Ovary (tissue), 9 donors: ENCODE data around the gene ANK2. TPM values are rescaled to one million over a fixed set of nuclear protein-coding genes. Genes with fewer than 3 reads are reported as not detected.

Experiments
- DNase-seq, 5 donors: peaks; one replicate each; pipeline ENCODE4 v3.0.0-alpha.2; 2019 to 2020
- H3K27ac ChIP-seq, 2 donors: fragments of 200-600 bp; one replicate each; pipeline versions ENCODE4 v1.5.1 to v1.8.0; 2019 to 2022
- H3K27me3 ChIP-seq: fragments of 200-600 bp; one replicate; pipeline ENCODE4 v1.8.0; 2022
- H3K36me3 ChIP-seq: fragments of 200-600 bp; sonication (generic); one replicate; pipeline ENCODE4 v1.5.1; 2019
- H3K4me1 ChIP-seq: one replicate; pipeline ENCODE4 v1.8.1; 2013; ENCODE audit warnings: mild to moderate bottlenecking, moderate library complexity; ENCODE audit not compliant: insufficient read depth
- H3K4me3 ChIP-seq: fragments of 200-600 bp; sonication (generic); one replicate; pipeline ENCODE4 v1.5.1; 2017
- H3K9me3 ChIP-seq, 2 donors: fragments of 200-600 bp in 1 of 2; sonication (generic) in 1 of 2; one replicate each; pipeline versions ENCODE4 v1.5.1 to v1.8.1; 2013 to 2019; ENCODE audit warnings: mild to moderate bottlenecking in 1 of 2, moderate library complexity in 1 of 2
- EP300 ChIP-seq: sonication (generic); formaldehyde crosslinking; IDR thresholded peaks from one replicate; pipeline ENCODE4 v1.6.1; 2017; ENCODE audit warnings: antibody characterized with exemption
- POLR2A ChIP-seq: fragments of 450-650 bp; IDR thresholded peaks from one replicate; pipeline ENCODE4 v1.6.1; 2017; ENCODE audit warnings: antibody characterized with exemption, mild to moderate bottlenecking, moderate library complexity
- WGBS, 3 donors: extraction: QIAGEN DNeasy Blood & Tissue Kit in 1 of 3; methylation state at CpG; one replicate each; pipeline versions ENCODE4 v1.1.5 to v1.1.7; 2013 to 2017; 5-methylcytosine and 5-hydroxymethylcytosine counted together
- intact Hi-C, 4 donors: fragments of 100-400 bp; cut with DNase I; formaldehyde crosslinking; loops; one replicate each; pipeline versions ENCODE4 v1.11.0 to v1.15.1; 2022 to 2023
- polyA plus RNA-seq, 2 donors: library from polyadenylated mRNA; stranded (reverse); fragments of 200-250 nt in 1 of 2; fragments of 350-450 nt in 1 of 2; fragmentation: Illumina TruSeq in 1 of 2; extraction: RNeasy Lipid Tissue Mini Kit (QIAGEN cat#74804) in 1 of 2; gene quantifications; one replicate each; pipeline ENCODE4 v1.2.3, GENCODE V29; 2013 to 2014
- total RNA-seq, 7 donors: library from RNA; depleted of rRNA in 2 of 7; stranded (reverse); fragments of >200 nt in 2 of 7; fragmentation: NEBNext Ultra II Directional in 3 of 7; extraction: Animal tissue kit (Norgen Biotek cat#: 25700) in 3 of 7; gene quantifications; one replicate each; pipeline versions ENCODE4 v1.1.0 to v1.2.4, GENCODE V29; 2016 to 2023
- TF ChIP-seq, protein P1 (sequence below), 3 donors: fragments of 450-650 bp in 2 of 3; fragments of 200-600 bp in 1 of 3; IDR thresholded peaks; one replicate each; pipeline versions ENCODE4 v1.5.1 to v1.8.0; 2016 to 2022; ENCODE audit warnings: antibody characterized with exemption in 3 of 3, mild to moderate bottlenecking in 1 of 3
- donor health status: DM: no; HTN: no; CAD: no; lungs with moderate emphysema.
- donor health status: DM: no; HTN: no; CAD: no.
- donor health status: Bipolar disorder and iron deficiency.
- donor health status: DM: yes; HTN: yes; CAD: no.
- donor health status: DM: no; HTN: no; CAD: no.
- donor health status: DM: yes; HTN: yes; CAD: no.

Gene ANK2
- total and polyA plus RNA-seq, 9 donors, result 26.4 to 120 (median 66.9) TPM

DNA sequence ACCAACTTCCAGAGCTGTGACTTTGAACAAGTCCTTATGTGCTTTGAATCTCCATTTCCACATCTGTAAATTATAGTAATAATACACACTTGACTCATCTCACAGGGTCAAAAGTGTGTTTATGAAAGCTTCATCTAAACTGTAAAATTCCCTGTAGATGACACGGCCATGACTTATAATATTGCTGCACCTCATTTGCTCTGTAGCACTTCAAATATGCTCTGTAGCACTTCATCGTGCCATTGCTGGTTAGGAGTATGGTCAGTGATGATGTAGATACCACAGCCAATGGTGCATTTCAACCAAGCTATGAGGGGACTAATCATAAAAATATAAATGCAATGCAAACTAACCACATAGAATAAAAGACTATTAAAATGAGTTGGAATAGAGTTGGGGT is 318.6 kb downstream of the ANK2 start:
- no peaks in the 10 kb centered on the region for H3K9me3 ChIP-seq
- intact Hi-C loops, result no loop called here
- TF ChIP-seq POLR2A (no peak), EP300 (no peak)
- TF ChIP-seq, protein P1, sequence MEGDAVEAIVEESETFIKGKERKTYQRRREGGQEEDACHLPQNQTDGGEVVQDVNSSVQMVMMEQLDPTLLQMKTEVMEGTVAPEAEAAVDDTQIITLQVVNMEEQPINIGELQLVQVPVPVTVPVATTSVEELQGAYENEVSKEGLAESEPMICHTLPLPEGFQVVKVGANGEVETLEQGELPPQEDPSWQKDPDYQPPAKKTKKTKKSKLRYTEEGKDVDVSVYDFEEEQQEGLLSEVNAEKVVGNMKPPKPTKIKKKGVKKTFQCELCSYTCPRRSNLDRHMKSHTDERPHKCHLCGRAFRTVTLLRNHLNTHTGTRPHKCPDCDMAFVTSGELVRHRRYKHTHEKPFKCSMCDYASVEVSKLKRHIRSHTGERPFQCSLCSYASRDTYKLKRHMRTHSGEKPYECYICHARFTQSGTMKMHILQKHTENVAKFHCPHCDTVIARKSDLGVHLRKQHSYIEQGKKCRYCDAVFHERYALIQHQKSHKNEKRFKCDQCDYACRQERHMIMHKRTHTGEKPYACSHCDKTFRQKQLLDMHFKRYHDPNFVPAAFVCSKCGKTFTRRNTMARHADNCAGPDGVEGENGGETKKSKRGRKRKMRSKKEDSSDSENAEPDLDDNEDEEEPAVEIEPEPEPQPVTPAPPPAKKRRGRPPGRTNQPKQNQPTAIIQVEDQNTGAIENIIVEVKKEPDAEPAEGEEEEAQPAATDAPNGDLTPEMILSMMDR (IDR thresholded peaks at IDR 0.05), result no peak
- H3K4me3 ChIP-seq, result no peak overlapping the region
- no peak overlapping the region for H3K27ac ChIP-seq
- no peaks in the 10 kb centered on the region for H3K4me1 ChIP-seq
- WGBS, 3 donors, result 93 to 95% (median 94%) methylated on average over 2 of the region's 2 CpGs
- no peaks in the 10 kb centered on the region for H3K36me3 ChIP-seq
- no peaks in the 10 kb centered on the region for H3K27me3 ChIP-seq
- no peak for DNase-seq

DNA sequence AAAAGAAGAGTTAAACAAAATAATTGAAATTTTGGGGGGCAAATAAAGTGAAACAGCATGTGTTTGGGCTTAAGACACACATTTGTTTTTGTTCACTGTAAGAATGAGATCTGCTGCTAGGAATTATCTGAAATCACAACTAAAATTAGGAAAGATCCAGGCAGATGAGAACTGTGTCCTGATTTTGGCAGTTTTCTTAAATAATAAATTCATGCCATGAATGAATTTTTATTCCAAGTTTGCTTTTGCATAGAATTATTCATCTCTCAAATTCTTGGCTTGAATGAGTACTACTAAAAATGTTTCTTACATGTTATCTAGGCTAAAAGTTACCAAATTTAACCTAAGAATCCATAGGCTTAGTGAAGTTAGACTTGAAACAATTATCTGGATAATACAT is 321.7 kb downstream of the ANK2 start:
- intact Hi-C loops, result no loop called here
- no peak for DNase-seq
- H3K36me3 ChIP-seq, result no peaks in the 10 kb centered on the region

DNA sequence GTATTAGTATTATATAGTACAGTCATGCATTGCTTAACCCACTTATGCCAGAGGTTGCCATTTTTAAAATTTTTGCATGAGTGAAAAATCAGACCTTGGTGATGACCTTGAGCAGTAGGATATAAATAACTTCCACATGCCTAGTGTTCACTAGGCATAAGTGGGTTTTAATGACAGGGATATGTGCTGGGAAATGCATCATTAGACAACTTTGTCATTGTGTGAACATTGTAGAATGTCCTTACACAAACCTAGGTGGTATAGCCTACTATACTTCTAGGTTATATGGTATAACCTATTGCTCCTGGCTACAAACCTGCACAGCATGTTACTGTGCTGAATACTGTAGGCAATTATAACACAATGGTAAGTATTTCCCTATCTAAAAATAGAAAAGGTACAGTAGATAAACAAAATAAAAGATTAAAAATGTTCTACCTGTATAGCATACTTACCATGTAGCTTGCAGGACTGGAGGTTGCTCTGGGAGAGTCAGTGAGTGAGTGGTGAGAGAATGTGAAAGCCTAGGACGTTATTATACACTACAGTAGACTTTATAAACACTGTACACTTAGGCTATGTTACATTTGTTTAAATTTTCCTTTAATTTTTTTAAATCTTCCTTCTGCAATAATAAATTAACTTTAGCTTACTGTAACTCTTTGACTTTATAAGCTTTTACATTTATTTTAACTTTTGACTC is 326.7 kb downstream of the ANK2 start:
- no peaks in the 10 kb centered on the region for H3K27me3 ChIP-seq
- TF ChIP-seq, protein P1 (IDR thresholded peaks at IDR 0.05), result no peak
- no peak for TF ChIP-seq POLR2A
- TF ChIP-seq EP300, result no peak
- no peak overlapping the region for H3K27ac ChIP-seq
- H3K9me3 ChIP-seq, result no peaks in the 10 kb centered on the region
- H3K4me1 ChIP-seq, result no peaks in the 10 kb centered on the region
- WGBS, 3 donors, result 68 to 84% (median 70%) methylated on average over 1 of the region's 1 CpG
- no peaks in the 10 kb centered on the region for H3K36me3 ChIP-seq
- intact Hi-C loops, result no loop called here
- no peak overlapping the region for H3K4me3 ChIP-seq
- DNase-seq, result no peak

More for the DNA sequence above, 321.7 kb downstream of the ANK2 start:
- H3K27ac ChIP-seq, result no peak overlapping the region
- no peaks in the 10 kb centered on the region for H3K4me1 ChIP-seq
- H3K9me3 ChIP-seq, result no peaks in the 10 kb centered on the region
- H3K27me3 ChIP-seq, result no peaks in the 10 kb centered on the region
- TF ChIP-seq, protein P1 (IDR thresholded peaks at IDR 0.05), result no peak
- no peak for TF ChIP-seq EP300
- no peak for TF ChIP-seq POLR2A
- H3K4me3 ChIP-seq, result no peak overlapping the region

DNA sequence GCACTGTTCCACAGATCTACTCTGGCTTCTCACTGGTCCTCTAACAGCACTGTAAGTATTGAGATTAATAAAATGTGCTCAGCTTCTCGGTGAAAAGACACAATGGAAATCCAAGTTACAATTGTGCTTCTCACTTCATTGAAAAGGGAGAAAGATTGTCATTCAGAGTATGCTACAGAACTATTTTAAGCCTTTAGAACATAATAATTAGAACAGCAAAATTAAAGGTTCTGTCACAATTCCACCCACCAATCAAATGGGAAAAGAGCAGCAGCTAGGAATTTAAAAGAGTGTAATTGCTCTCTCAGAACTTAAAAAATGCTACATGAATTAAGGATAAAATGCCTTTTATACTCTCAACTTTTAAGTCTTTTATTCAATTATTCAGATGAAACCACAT is 329.4 kb downstream of the ANK2 start:
- Histone ChIP-seq H3K4me3 (no peak overlapping the region), H3K27me3 (no peaks in the 10 kb centered on the region), H3K9me3 (no peaks in the 10 kb centered on the region), H3K27ac (no peak overlapping the region), H3K36me3 (no peaks in the 10 kb centered on the region), H3K4me1 (no peaks in the 10 kb centered on the region)
- DNase-seq, result no peak
- intact Hi-C loops, result no loop called here
- WGBS, 3 donors, result 94 to 96% (median 95%) methylated on average over 1 of the region's 1 CpG
- TF ChIP-seq POLR2A (no peak), EP300 (no peak)
- TF ChIP-seq, protein P1 (IDR thresholded peaks at IDR 0.05), result no peak
